HEK293 (cell line): Measurements from ENCODE around the gene PRRT1.

ENCODE experiments used
- ATF2 ChIP-seq: fragments of 450-650 bp; formaldehyde crosslinking; IDR thresholded peaks from 2 replicates; pipeline ENCODE4 v1.5.1; 2016; ENCODE audit warnings: missing biosample characterization, missing genetic modification characterization, low read depth
- BCL11B ChIP-seq: fragments of 450-650 bp; formaldehyde crosslinking; IDR thresholded peaks from 2 replicates; pipeline ENCODE4 v1.5.1; 2016; ENCODE audit warnings: low read depth, missing biosample characterization, missing genetic modification characterization
- ELK4 ChIP-seq: IDR thresholded peaks from 2 replicates; pipeline ENCODE4 v1.6.1; 2011; ENCODE audit warnings: mild to moderate bottlenecking, low read depth, low read length, borderline replicate concordance
- SP2 ChIP-seq: fragments of 450-650 bp; formaldehyde crosslinking; IDR thresholded peaks from 2 replicates; pipeline ENCODE4 v1.5.1; 2016; ENCODE audit warnings: missing biosample characterization, missing genetic modification characterization
- YY1 ChIP-seq: fragments of 450-650 bp; formaldehyde crosslinking; IDR thresholded peaks from 2 replicates; pipeline ENCODE4 v1.5.1; 2018; ENCODE audit warnings: missing biosample characterization, missing genetic modification characterization
- ZBTB1 ChIP-seq: fragments of 450-650 bp; formaldehyde crosslinking; IDR thresholded peaks from 2 replicates; pipeline ENCODE4 v1.5.1; 2016; ENCODE audit warnings: missing biosample characterization, missing genetic modification characterization
- ZBTB26 ChIP-seq: fragments of 450-650 bp; formaldehyde crosslinking; optimal IDR thresholded peaks from 2 replicates; pipeline ENCODE3; 2016; ENCODE audit warnings: missing biosample characterization, mild to moderate bottlenecking, missing genetic modification characterization
- ZNF311 ChIP-seq: fragments of 450-650 bp; formaldehyde crosslinking; IDR thresholded peaks from 2 replicates; pipeline ENCODE4 v1.5.1; 2017; ENCODE audit warnings: missing biosample characterization, missing genetic modification characterization, borderline replicate concordance
- ZNF416 ChIP-seq: fragments of 450-650 bp; formaldehyde crosslinking; IDR thresholded peaks from 2 replicates; pipeline ENCODE4 v1.5.1; 2016; ENCODE audit warnings: missing biosample characterization, missing genetic modification characterization
- ZNF660 ChIP-seq: fragments of 450-650 bp; IDR thresholded peaks from 2 replicates; pipeline ENCODE4 v1.5.1; 2018; ENCODE audit warnings: missing biosample characterization, mild to moderate bottlenecking, missing genetic modification characterization
- ZNF768 ChIP-seq: fragments of 450-650 bp; formaldehyde crosslinking; IDR thresholded peaks from 2 replicates; pipeline ENCODE4 v1.5.1; 2018; ENCODE audit warnings: missing biosample characterization, mild to moderate bottlenecking, missing genetic modification characterization
- ZNF830 ChIP-seq: fragments of 450-650 bp; IDR thresholded peaks from 2 replicates; pipeline ENCODE4 v1.5.0; 2018; ENCODE audit warnings: missing biosample characterization, missing genetic modification characterization, low read depth, mild to moderate bottlenecking, moderate library complexity
- TF ChIP-seq, protein P1 (sequence below): fragments of 450-650 bp; formaldehyde crosslinking; IDR thresholded peaks from 2 replicates; pipeline ENCODE4 v1.5.1; 2016; ENCODE audit warnings: missing biosample characterization, missing genetic modification characterization
- TF ChIP-seq, protein P2 (sequence below): sonication (generic); formaldehyde crosslinking; IDR thresholded peaks from 2 replicates; pipeline ENCODE4 v1.8.1; 2022; ENCODE audit warnings: mild to moderate bottlenecking, moderate library complexity, missing genetic modification reagents

- TF ChIP-seq, protein P1, sequence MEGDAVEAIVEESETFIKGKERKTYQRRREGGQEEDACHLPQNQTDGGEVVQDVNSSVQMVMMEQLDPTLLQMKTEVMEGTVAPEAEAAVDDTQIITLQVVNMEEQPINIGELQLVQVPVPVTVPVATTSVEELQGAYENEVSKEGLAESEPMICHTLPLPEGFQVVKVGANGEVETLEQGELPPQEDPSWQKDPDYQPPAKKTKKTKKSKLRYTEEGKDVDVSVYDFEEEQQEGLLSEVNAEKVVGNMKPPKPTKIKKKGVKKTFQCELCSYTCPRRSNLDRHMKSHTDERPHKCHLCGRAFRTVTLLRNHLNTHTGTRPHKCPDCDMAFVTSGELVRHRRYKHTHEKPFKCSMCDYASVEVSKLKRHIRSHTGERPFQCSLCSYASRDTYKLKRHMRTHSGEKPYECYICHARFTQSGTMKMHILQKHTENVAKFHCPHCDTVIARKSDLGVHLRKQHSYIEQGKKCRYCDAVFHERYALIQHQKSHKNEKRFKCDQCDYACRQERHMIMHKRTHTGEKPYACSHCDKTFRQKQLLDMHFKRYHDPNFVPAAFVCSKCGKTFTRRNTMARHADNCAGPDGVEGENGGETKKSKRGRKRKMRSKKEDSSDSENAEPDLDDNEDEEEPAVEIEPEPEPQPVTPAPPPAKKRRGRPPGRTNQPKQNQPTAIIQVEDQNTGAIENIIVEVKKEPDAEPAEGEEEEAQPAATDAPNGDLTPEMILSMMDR (tag by site-specific recombination), result no peak
- TF ChIP-seq SP2 (tag by site-specific recombination) (no peak), BCL11B (tag by site-specific recombination) (no peak), ZBTB26 (tag by site-specific recombination) (no peak), ZNF311 (no peak), ZNF830 (tag by site-specific recombination) (no peak), ZNF660 (no peak), ZNF768 (no peak), YY1 (no peak), ZBTB1 (tag by site-specific recombination) (no peak), ELK4 (no peak), ATF2 (tag by site-specific recombination) (no peak), ZNF416 (no peak)
- TF ChIP-seq, protein P2, sequence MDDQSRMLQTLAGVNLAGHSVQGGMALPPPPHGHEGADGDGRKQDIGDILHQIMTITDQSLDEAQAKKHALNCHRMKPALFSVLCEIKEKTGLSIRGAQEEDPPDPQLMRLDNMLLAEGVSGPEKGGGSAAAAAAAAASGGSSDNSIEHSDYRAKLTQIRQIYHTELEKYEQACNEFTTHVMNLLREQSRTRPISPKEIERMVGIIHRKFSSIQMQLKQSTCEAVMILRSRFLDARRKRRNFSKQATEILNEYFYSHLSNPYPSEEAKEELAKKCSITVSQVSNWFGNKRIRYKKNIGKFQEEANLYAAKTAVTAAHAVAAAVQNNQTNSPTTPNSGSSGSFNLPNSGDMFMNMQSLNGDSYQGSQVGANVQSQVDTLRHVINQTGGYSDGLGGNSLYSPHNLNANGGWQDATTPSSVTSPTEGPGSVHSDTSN, result no peak
Measured at GRCh38 chr6:32102255-32102654, 49.5 kb downstream of the PRRT1 start.
